22Rv1 (cell line): ENCODE measurements around the gene SH3PXD2A.
A peak's percentile ranks its signal among the peaks of the same experiment; 100 is the strongest.

Experiments
- H3K27ac ChIP-seq: fragments of 450-650 bp; 2 replicates; pipeline ENCODE4 v1.5.1; 2017
- CTCF ChIP-seq: fragments of 450-650 bp; IDR thresholded peaks from 2 replicates; pipeline ENCODE4 v1.5.1; 2017; ENCODE audit warnings: mild to moderate bottlenecking
- ZFX ChIP-seq: fragments of 450-650 bp; IDR thresholded peaks from 2 replicates; pipeline ENCODE4 v1.6.1; 2017; ENCODE audit warnings: antibody characterized with exemption, borderline replicate concordance

SH3PXD2A gene

DNA sequence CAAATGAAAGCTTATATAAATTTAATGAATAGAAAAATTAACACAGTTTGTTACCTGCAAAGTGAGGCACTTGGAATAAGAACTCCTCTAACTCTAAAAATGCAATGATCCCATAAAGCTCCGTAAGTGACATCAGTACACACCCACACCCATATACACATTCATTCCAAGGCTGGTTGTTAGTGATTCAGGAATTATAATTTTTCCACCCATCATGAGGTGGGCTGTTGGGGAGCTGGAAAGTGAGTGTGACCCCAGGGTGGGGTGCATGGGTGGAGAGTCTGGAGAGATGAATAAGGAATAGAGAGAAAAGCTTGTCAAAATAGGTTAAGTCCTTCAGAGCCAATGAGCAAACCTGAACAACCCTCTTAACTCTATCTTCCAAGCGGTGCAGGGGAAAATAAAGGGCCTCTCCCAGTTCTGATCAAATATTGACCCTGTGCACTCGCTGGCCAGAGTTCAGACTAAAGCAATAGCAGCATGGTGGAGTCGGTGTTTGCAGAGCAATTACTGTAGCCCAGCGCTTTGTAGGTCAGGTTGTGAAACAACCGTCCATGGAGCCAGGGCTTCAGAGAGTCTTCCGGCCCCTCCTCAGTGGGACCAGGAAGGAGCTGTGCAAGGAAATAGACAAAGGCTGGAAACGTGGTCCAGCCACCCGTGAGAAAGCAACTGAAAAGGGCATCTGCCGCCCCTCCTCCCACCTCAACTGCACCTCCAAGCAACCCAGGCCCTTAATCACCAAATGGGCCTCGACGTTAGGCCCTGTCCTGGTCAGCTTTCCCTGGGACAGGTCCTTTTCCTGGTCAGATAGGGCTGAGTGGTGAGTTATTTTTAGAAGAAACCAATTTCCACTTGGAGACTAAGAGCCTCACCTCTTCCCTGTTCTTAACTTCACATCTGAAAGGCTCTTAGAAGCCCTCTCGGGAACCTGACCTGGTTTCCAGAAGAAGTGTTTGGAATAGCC lies 61.2 kb downstream of the SH3PXD2A start:
- no peak for TF ChIP-seq CTCF
- TF ChIP-seq ZFX, result no peak
- H3K27ac ChIP-seq, result peak overlapping the region; percentile 88

- peak overlapping the region; percentile 88 for H3K27ac ChIP-seq
Measured at GRCh38 chr10:103793429-103793828, 61.9 kb downstream of the SH3PXD2A start.

DNA sequence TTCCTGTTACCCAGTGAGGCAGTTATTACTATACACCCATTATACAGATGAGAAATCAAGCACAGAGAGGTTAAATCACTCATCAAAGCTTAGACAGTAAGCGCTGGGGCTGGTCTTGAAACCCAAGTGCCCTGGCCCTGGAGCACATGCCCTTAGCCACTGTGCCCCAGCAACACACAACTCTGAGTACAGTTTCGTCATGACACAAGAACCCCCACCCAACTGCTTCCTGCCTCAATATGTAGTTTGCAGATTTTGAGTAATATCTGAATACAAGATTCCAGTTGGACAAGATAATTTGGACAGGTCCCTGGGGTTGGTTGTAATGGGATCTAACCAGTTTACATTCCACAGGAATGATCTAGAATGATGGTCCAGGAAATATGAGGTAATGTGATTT lies 62.8 kb downstream of the SH3PXD2A start:
- peak overlapping the region; percentile 88 for H3K27ac ChIP-seq
- TF ChIP-seq ZFX (no peak), CTCF (no peak)

More at GRCh38 chr10:103793429-103793828, 61.9 kb downstream of the SH3PXD2A start:
- TF ChIP-seq CTCF (no peak), ZFX (no peak)

GRCh38 chr10:103791858-103792257 lies 63.5 kb downstream of the SH3PXD2A start:
- H3K27ac ChIP-seq, result no peak overlapping the region
- no peak for TF ChIP-seq CTCF
- no peak for TF ChIP-seq ZFX

GRCh38 chr10:103791291-103791690 lies 64.1 kb downstream of the SH3PXD2A start:
- TF ChIP-seq ZFX (no peak), CTCF (no peak)
- no peak overlapping the region for H3K27ac ChIP-seq

DNA sequence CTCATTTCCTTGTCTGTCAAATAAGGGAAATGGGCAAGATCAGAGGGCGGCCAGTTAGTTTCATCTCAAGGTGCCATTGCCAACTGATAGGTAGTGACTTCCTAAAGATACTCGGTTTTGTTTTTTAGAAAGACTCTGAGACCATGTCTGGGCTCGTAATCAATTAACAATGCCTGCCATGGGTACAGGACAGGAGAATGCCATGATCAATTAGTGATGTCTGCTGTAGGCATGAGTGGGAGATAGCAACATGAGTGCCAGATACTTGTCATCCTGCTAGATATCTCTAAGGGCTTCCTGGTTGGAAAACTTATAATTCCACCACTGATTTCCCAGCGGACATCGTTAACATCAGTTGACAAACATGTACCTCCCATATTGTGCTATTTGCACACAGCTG lies 64.8 kb downstream of the SH3PXD2A start:
- H3K27ac ChIP-seq, result no peak overlapping the region
- no peak for TF ChIP-seq ZFX
- TF ChIP-seq CTCF, result no peak

DNA sequence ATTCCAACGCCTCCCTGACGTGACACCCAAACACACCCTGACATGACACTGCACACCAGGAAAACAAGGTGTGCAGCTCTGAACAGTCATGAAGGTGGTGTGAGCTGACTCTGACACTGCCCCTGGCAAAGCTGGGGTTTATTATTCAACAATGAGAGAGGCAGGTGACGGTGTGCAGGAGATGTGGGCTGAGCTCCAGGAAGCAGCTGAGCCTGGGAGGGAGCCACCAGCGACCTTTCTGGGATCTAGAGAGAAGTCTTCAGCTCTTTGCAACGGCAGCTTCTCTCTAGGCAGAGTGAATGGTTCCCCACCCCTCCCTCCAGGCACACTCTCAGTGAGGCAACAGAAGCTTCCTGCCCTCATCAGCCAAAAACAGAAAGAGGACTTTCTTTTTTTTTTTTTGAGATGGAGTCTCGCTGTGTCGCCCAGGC lies 65.6 kb downstream of the SH3PXD2A start:
- no peak for TF ChIP-seq ZFX
- no peak for TF ChIP-seq CTCF
- H3K27ac ChIP-seq, result no peak overlapping the region
